Measurements from ENCODE around the gene ANO7.

GRCh38 chr2:241225983-241226382 is 37.5 kb downstream of the ANO7 start:
- TF ChIP-seq CTCF (IDR thresholded peaks at IDR 0.05) = no peak
- TF ChIP-seq POLR2AphosphoS5 (IDR thresholded peaks at IDR 0.05) = no peak
- no peak for TF ChIP-seq POLR2A (IDR thresholded peaks at IDR 0.05)

Measured in prostate gland (tissue), 2 donors.